NOMO-1 treated with DMSO at 0.1 percent for 48 hours (cell line): Measurements from ENCODE around the gene CRABP2.

Experiments used
- DNase-seq: peaks from one replicate; lab custom pipeline; 2025; ENCODE audit not compliant: unreplicated experiment; lab: John Stamatoyannopoulos, UW

CRABP2 gene

GRCh38 chr1:156709757-156710489, 4.5 kb upstream of the CRABP2 start:
- no peak for DNase-seq

DNA sequence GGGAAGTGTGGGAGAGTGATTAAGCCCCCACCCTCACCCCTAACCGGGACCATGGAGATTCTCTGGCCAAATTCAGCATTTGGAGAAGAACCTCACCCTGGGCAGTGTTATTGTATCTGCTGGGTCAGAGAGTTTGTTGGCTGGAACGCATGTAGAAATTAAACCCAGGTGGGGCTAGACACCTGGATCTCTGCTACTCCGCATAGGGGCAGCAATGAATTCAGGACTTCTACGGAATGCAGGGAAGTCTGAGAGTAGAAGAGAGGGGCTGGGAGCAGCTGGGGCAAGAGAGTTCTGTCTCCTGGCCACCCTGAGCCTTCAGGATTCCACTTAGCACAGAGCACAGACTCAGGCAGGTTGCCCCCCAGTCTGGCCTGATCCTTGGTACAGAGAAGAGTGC, 3.6 kb upstream of the CRABP2 start:
- DNase-seq = no peak

DNA sequence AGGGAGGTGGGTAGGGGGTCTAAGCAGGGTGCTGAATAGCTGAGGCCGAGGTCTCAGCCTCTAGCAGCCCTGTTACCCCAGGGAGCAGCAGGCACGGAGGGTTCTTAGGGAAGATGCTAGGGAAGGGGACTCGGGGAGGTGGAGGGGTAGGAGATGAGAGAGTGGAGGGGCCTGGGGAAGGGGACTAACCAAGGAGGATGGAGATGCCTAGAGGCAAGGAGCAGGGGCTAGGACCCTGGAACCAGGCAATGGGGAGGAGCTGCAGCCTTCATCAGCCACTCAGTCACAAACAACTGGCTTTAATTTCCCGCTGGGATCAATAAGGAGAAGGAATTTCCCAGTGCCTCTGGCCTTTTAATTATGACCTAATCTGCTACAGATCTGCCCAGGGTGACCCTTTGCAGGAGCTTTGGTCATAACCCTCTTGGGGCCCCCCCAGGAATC, 2.9 kb upstream of the CRABP2 start:
- DNase-seq = no peak

GRCh38 chr1:156707417-156708217, 2.2 kb upstream of the CRABP2 start:
- no peak for DNase-seq

DNA sequence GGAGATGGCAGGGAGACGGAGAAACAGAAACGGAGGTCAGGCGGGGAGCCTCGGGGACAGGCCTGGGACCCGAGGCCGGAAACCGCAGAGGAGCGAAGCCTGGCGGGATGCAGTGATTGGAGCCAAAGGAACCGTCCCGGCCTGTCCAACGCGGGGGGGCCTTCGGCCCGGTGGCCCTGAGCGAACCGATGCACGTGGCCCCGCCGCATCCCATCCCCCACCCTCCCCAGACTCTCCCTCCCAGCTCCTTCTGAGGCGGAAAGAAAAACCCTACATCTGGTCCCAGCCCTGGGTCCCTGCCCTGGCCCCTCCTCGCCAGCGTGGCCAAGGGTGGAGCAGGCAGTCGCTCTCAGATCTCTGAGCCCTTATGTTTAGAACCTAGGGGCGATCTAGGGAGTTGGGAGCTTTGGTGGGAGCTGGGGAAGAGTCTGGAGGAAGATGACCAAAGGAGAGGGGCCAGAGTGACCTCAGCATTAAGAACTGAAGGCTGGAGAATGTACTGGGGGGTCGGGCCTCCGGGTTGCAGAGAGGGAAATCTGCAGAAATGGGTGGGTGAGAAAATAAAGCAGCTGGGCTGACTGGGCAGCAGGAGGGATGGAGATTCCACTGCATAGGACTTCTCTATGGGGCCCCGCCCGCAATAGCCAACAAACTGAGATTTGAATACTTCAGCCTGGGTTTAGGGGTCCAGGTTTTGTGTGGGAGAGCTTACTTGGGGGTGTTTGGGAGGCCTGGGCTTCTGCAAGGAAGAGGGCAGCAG, 1.5 kb upstream of the CRABP2 start:
- no peak for DNase-seq

DNA sequence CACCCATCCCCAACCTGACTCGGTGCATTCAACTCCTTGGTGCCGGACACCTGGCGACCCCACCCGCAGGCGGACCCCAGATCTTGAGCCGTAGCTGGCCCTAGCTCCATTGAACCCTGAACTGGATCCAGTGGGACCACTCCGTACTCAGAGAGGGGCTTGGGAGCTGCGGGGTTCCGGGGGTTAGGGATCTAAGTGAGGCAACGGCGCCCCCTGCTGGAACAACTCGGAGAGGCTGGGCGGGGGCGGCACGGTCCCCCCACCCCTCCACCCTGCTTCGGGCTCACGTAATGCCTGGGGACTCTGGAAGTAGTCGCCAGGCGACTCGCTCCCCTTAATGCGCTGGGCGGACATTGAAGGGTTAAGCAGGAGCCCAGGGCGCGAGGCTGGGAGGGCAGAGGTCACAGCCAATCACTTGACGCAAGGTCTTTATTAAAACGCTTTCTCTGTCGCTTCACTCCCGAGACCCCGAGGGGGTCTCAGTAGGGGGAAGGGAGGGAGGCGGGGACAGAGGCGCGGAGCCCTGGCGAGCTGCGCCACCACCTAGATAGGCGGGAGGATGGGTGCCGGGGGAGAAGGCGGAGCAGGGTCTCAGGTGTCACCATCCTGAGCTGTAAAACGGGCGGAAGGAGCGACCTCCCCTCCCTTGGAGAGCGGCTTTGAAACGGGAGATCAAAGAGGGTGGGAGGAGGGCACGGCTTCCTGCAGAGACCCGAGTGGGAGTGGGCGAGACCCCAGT, 704 bp upstream of the CRABP2 start:
- DNase-seq = no peak

DNA sequence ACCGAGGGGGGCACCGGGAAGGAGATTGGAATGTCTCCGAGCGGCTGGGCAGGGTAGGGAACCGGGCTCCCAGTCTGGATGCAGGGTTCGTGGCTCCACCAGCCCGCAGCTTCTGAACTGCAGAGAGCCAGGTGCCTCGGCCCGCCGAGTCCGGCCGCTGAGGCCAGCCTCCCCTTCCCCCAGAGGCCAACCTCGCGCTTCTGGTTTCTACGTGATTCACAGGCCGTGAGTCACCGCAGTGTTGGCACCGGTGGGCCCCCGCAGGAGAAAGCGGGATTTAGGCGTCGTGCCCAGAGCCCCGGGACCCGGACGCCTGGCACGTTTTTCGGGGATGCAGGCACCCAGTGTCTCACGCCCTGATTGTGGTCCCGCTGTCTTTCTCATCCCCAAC, 458 bp downstream of the CRABP2 start:
- no peak for DNase-seq

DNA sequence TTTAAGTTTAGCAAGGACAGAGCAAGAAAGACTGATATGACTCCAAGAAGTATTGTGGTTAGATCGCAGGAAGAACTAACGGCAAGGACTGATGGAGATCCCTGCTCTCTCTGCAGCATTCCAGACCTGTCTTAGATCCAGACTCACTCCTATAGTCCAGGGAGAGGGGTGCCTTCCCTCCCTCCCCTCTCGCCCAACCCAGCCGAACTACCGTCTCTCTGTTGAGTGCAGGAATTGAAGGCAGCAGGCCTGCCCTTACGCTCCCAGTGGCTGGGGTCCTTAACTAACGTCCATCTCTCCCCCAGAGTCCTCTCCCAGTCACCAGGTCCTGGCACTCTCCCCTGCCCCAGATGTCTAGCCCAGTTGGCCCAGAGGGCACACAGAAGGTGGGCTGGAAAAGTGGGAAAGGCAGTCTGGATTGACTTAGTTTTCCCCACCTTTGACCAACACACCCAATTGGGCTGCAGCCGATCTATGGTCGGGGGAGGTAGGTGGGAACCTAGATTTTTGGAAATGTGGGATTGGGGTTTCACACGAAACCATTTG, 1.1 kb downstream of the CRABP2 start:
- DNase-seq = no peak

DNA sequence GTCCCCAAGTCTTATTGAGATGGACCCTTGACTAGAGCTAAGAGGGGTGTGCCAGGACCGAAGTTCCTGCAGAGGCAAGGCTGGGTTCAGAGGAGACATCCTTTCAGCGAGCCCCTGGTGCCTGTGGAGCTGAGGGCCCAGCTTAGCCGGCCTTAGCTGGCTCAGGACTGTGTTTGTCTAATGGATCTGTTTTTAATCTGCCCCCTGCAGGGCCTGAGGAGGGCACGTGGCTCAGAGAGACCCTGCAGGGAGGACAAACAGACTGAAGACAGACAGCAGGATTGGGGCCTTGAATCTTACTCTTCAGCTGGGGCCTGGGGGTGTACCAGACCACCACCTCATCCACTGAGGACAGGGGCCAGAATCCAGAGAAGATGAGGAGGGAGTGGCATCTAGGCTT, 1.6 kb downstream of the CRABP2 start:
- no peak for DNase-seq

- DNase-seq = no peak
Measured at GRCh38 chr1:156703336-156703735, 2.0 kb downstream of the CRABP2 start.

- DNase-seq = no peak
Measured at GRCh38 chr1:156700736-156701531, 4.4 kb downstream of the CRABP2 start.

- DNase-seq = no peak
Measured at GRCh38 chr1:156698995-156699394, 6.4 kb downstream of the CRABP2 start.

DNA sequence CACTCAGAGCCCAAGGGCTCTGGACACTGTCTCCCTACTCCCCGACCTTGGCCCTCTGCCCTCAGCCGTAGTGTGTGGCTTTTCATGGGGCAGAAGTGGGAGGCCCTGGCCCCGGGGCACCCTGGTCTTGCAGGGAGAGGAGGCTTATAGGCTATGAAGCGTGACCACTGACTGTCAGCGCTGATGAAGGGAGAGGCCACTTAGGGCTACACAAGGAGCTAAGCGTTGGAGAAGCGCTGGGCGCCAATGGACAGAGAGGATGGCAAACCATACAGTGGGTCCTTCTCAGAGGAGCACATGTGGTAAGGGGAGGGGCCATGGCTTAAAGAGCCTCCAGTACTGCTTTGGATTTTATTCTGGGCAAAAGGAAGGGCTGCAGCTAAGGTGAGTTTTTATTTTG, 7.9 kb downstream of the CRABP2 start:
- no peak for DNase-seq

- no peak for DNase-seq
Measured at GRCh38 chr1:156696755-156697154, 8.6 kb downstream of the CRABP2 start.

DNA sequence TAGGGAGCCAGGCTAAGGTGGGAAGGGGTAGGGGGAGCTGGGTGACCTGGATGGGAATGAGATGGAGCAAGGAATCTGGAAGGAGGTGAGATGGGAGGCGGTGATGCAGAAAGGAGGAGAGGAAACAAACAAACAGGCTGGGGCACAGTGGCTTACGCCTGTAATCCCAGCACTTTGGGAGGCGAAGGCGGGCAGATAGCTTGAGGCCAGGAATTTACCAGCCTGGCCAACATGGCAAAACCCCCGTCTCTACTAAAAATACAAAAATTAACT, 10.8 kb downstream of the CRABP2 start:
- DNase-seq = no peak

DNA sequence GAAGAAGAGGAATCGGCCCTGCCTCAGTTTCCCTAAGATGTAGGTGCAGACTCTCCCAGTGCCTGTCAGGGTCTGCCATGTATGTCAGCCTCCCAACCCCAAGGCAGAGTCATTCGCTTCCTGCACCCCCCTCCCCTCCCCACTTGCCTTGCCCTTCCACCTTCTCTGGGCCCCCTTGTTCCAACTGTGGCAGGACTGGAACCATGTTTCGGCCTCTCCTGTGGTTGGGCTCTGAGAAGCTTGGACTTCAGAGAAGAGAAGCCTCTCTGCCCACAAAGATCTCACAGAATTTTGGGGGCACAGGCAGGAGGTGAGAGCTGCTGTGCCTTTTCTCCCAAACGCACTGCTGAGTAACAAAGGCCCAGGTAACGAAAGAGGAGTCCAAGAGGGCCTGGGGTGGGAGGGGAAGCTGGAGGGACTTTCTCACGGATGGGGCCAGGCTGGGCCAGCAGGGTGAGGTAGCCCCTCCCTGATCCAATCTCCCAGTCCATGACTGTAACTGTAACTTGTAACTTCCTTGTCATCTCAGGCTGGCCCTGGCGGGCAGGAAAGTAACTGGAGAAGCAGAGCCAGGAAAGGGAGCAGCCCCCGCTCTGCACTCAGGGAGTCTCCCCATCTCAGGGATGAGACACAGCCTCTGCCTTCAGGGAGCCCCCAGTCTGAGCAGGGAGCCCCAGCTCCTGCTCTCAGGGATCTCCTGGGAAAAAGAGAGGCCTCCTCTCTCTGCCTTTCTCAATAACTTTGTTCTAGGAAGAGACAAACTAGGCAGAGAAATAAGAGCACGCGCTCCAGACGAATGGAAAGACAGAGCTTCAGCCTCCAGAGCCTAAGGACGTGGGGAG, 11.3 kb downstream of the CRABP2 start:
- no peak for DNase-seq

DNA sequence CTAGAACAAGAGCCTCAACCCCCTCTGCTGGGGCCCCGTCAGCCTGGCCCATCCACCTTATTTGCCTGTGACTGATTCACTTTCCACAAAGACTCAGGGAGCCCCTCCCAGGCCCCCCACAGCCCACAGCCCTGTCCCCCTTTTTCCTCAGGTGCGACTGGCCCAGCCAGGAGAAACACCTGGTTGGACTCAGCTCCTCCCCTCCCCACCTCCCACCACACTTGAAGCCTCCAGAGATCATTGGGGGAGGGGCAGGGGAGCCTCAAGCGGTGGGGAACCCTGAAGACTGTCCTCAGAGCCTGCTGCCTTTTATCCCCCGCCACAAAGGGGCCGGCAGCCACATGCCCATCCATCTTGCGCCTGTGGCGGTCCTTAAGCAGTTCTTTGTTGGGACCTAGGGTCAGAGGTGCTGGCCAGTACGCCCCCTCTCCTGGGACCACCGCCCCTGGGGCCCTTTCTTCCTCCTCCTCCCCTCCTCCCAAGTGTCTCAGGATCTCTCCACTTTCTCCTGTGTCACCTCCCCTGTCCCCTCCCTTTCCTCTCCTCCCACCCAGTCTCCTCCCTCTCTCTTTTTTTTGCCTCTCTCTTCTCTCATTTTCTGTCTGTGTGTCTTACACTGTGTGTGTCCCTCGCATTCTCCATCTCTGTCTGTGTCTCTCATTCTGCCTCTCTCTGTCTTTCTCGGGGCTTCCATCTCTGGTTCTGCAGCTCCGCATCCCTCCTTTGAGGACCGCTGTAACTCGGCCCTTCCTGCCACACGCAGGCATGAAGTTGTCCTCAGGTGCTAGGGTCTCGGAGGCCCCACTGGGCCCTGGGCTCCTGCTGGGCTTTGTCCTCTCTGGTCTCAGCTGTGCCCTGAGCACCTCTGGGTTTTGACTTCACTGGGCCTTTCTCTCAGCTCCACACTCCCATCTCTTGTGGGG, 12.2 kb downstream of the CRABP2 start:
- no peak for DNase-seq

GRCh38 chr1:156692441-156692924, 12.9 kb downstream of the CRABP2 start:
- no peak for DNase-seq
